ENCODE measurements around the gene S100A3.

- no peak for TF ChIP-seq MAX (IDR thresholded peaks at IDR 0.05)
- TF ChIP-seq RAD21 (IDR thresholded peaks at IDR 0.05): no peak
- no peak for TF ChIP-seq EGR1 (IDR thresholded peaks at IDR 0.05; ENCODE audit: low read depth in 2 of 2)
- TF ChIP-seq GABPA (IDR thresholded peaks at IDR 0.05 in 1 of 2, conservative IDR thresholded peaks at IDR 0.05 in 1 of 2): no peak
- no peak for TF ChIP-seq CTCF (IDR thresholded peaks at IDR 0.05; ENCODE audit: low read depth, low read length, missing input control)
- no peak for TF ChIP-seq ZBTB33 (IDR thresholded peaks at IDR 0.05)
- TF ChIP-seq RXRA (IDR thresholded peaks at IDR 0.05): no peak
- no peak for TF ChIP-seq JUND (IDR thresholded peaks at IDR 0.05)
These were observed 21.4 kb downstream of the S100A3 start for GRCh38 chr1:153527683-153528040.
